H9 (cell line): Measurements from ENCODE around the gene PLP2. TPM values are rescaled to one million over a fixed set of nuclear protein-coding genes. Genes with fewer than 3 reads are reported as not detected.
A peak's percentile ranks its signal among the peaks of the same experiment; 100 is the strongest.

ENCODE experiments used
- DNase-seq: peaks from one replicate; pipeline ENCODE4 v3.0.0-alpha.2; 2017
- H2AFZ ChIP-seq: one replicate; pipeline ENCODE4 v1.6.1; 2013; ENCODE audit warnings: mild to moderate bottlenecking, low read length, control low read depth, moderate library complexity
- H2AK5ac ChIP-seq: 2 replicates; pipeline ENCODE4 v1.6.1; 2013; ENCODE audit warnings: low read length, control low read depth, mixed read lengths; ENCODE audit not compliant: insufficient read length
- H2BK120ac ChIP-seq: one replicate; pipeline ENCODE4 v1.6.1; 2013; ENCODE audit warnings: low read depth, mild to moderate bottlenecking, low read length, control low read depth, inconsistent platforms; ENCODE audit not compliant: poor library complexity, severe bottlenecking
- H2BK12ac ChIP-seq: 2 replicates; pipeline ENCODE4 v1.6.1; 2013; ENCODE audit warnings: low read length, control low read depth, mixed read lengths, low read depth; ENCODE audit not compliant: insufficient read length
- H2BK15ac ChIP-seq: 2 replicates; pipeline ENCODE4 v1.6.1; 2013; ENCODE audit warnings: low read depth, low read length, control low read depth
- H2BK20ac ChIP-seq: one replicate; pipeline ENCODE4 v1.6.1; 2013; ENCODE audit warnings: low read depth, mild to moderate bottlenecking, low read length, control low read depth, inconsistent platforms; ENCODE audit not compliant: poor library complexity, severe bottlenecking
- H2BK5ac ChIP-seq: 2 replicates; pipeline ENCODE4 v1.6.1; 2013; ENCODE audit warnings: low read length, control low read depth, mixed read lengths; ENCODE audit not compliant: insufficient read length
- H3K14ac ChIP-seq: 2 replicates; pipeline ENCODE4 v1.6.1; 2013; ENCODE audit warnings: low read length, control low read depth; ENCODE audit not compliant: insufficient read depth
- H3K18ac ChIP-seq: 2 replicates; pipeline ENCODE4 v1.6.1; 2013; ENCODE audit warnings: low read depth, mild to moderate bottlenecking, mixed read lengths, low read length, control low read depth; ENCODE audit not compliant: insufficient read length
- H3K23ac ChIP-seq: 2 replicates; pipeline ENCODE4 v1.6.1; 2013; ENCODE audit warnings: low read length, control low read depth, mixed read lengths, low read depth; ENCODE audit not compliant: insufficient read length
- H3K23me2 ChIP-seq: 2 replicates; pipeline ENCODE4 v1.6.1; 2013; ENCODE audit warnings: low read depth, mild to moderate bottlenecking, mixed read lengths, low read length, control low read depth; ENCODE audit not compliant: insufficient read length, poor library complexity, severe bottlenecking
- H3K27ac ChIP-seq: 2 replicates; pipeline ENCODE4 v1.5.1; 2013; ENCODE audit warnings: low read length, control low read depth, mixed read lengths, low read depth; ENCODE audit not compliant: insufficient read length
- H3K27me3 ChIP-seq: 2 replicates; pipeline ENCODE4 v1.6.1; 2013; ENCODE audit warnings: low read length, control low read depth, inconsistent platforms; ENCODE audit not compliant: insufficient read depth
- H3K4ac ChIP-seq: 2 replicates; pipeline ENCODE4 v1.6.1; 2013; ENCODE audit warnings: low read depth, mild to moderate bottlenecking, control low read depth, inconsistent platforms, low read length, moderate library complexity
- H3K4me1 ChIP-seq: 2 replicates; pipeline ENCODE4 v1.6.1; 2013; ENCODE audit warnings: low read length, control low read depth, inconsistent platforms; ENCODE audit not compliant: insufficient read depth
- H3K4me2 ChIP-seq: 2 replicates; pipeline ENCODE4 v1.6.1; 2013; ENCODE audit warnings: low read length, control low read depth, mixed read lengths; ENCODE audit not compliant: insufficient read length, insufficient read depth
- H3K56ac ChIP-seq: 2 replicates; pipeline ENCODE4 v1.6.1; 2013; ENCODE audit warnings: low read depth, mild to moderate bottlenecking, mixed read lengths, low read length, control low read depth; ENCODE audit not compliant: insufficient read length
- H3K79me1 ChIP-seq: 2 replicates; pipeline ENCODE4 v1.6.1; 2013; ENCODE audit warnings: low read depth, mild to moderate bottlenecking, moderate library complexity, low read length, control low read depth, inconsistent platforms; ENCODE audit not compliant: insufficient read depth, poor library complexity, severe bottlenecking
- H3K79me2 ChIP-seq: 2 replicates; pipeline ENCODE4 v1.6.1; 2013; ENCODE audit warnings: low read length, control low read depth, inconsistent platforms; ENCODE audit not compliant: insufficient read depth
- H3K9ac ChIP-seq: 2 replicates; pipeline ENCODE4 v1.6.1; 2013; ENCODE audit warnings: low read length, control low read depth, mixed read lengths; ENCODE audit not compliant: insufficient read length; ENCODE audit errors: extremely low read depth
- H3K9me3 ChIP-seq: one replicate; pipeline ENCODE4 v1.6.1; 2013; ENCODE audit warnings: low read depth, low read length, inconsistent platforms; ENCODE audit not compliant: control insufficient read depth
- H3T11ph ChIP-seq: one replicate; pipeline ENCODE4 v1.6.1; 2013; ENCODE audit warnings: mild to moderate bottlenecking, low read length, control low read depth, inconsistent platforms
- H4K20me1 ChIP-seq: one replicate; pipeline ENCODE4 v1.6.1; 2013; ENCODE audit not compliant: control insufficient read depth, insufficient read length, insufficient read depth
- H4K5ac ChIP-seq: 2 replicates; pipeline ENCODE4 v1.6.1; 2013; ENCODE audit warnings: low read depth, mild to moderate bottlenecking, mixed read lengths, low read length, control low read depth; ENCODE audit not compliant: insufficient read length
- H4K8ac ChIP-seq: replicated peaks from 2 replicates; pipeline ENCODE4 v1.6.1; 2013; ENCODE audit warnings: low read length, control low read depth, mixed read lengths, low read depth; ENCODE audit not compliant: insufficient read length
- H4K91ac ChIP-seq: 2 replicates; pipeline ENCODE4 v1.6.1; 2013; ENCODE audit warnings: low read depth, mild to moderate bottlenecking, moderate library complexity, mixed read lengths, low read length, control low read depth; ENCODE audit not compliant: insufficient read length
- H3K27ac Mint-ChIP-seq, 3 experiments: 2 replicates in 2 of 3; 3 replicates in 1 of 3; pipeline ENCODE4 v1.8.0; 2020 to 2021; ENCODE audit warnings: mixed read lengths in 3 of 3, mild to moderate bottlenecking in 1 of 3, moderate library complexity in 1 of 3
- H3K27me3 Mint-ChIP-seq: 2 replicates; pipeline ENCODE4 v1.8.0; 2021; ENCODE audit warnings: low read depth, mild to moderate bottlenecking, moderate library complexity, mixed read lengths
- H3K36me3 Mint-ChIP-seq, 3 experiments: 2 replicates in 2 of 3; 3 replicates in 1 of 3; pipeline ENCODE4 v1.8.0; 2020 to 2021; ENCODE audit warnings: low read depth in 3 of 3, mixed read lengths in 3 of 3; ENCODE audit not compliant: insufficient read depth in 1 of 3
- H3K4me1 Mint-ChIP-seq, 2 experiments: 2 replicates each; pipeline ENCODE4 v1.8.0; 2020; ENCODE audit warnings: mixed read lengths in 2 of 2
- H3K4me3 Mint-ChIP-seq, 2 experiments: 2 replicates in 1 of 2; 3 replicates in 1 of 2; pipeline ENCODE4 v1.8.0; 2020 to 2021; ENCODE audit warnings: mild to moderate bottlenecking in 2 of 2, mixed read lengths in 2 of 2, moderate library complexity in 1 of 2
- H3K9me3 Mint-ChIP-seq, 2 experiments: 2 replicates in 1 of 2; 3 replicates in 1 of 2; pipeline ENCODE4 v1.8.0; 2020; ENCODE audit warnings: mild to moderate bottlenecking in 2 of 2, mixed read lengths in 2 of 2, moderate library complexity in 1 of 2
- CTCF ChIP-seq: fragments of 200-600 bp; sonication (generic); conservative IDR thresholded peaks from 3 replicates; pipeline ENCODE4 v1.8.0; 2021; ENCODE audit warnings: antibody characterized with exemption, mild to moderate bottlenecking
- WGBS: extraction: QIAGEN DNeasy Blood & Tissue Kit; methylation state at CpG from one replicate; pipeline ENCODE4 v1.1.7; 2013; ENCODE audit warnings: missing lambda C conversion rate, low lambda C conversion rate, mixed read lengths; ENCODE audit not compliant: insufficient read length; ENCODE audit errors: extremely low coverage; 5-methylcytosine and 5-hydroxymethylcytosine counted together
- total RNA-seq: library from RNA; stranded (reverse); gene quantifications from 2 replicates; pipeline ENCODE4 v1.2.1, GENCODE V29; 2021

Gene PLP2
- total RNA-seq, 1 experiment from 2014 or later, result 11.7 TPM

DNA sequence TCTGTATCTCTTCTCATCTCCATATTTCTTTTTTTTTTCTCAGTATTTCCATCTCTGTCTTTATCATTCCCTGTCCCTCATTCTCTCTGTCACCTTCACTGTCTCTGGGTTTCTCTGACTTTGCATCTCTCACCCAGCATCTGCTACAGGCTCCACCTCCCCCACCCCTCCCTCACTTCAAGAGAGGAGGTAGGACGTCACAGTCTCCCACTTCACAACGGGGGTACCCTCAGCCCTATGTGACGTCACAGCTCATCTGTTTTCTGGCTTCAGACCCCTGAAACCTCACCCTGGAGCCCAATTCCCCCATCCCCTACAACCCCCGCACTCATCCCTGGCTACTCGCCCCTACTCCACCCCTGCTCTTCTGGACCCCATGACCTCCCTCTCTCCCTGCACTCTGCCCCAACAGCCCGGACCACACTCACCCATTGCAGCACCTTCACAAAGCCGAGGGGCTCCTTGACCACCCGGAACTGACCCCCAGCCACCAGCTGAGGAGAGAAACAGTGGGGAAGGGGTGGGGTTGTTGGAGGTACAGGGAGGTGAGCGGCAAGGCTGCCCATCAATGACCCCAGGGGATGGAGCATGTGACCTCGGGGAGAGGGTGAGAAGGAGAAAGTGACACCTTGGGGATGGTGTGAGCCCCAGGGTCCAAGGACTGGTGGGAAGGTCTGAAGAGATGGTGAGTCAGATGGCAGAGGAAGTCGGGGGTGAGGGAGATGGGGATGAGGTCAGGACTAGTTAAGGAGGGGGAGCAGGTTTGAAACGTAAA lies 27.0 kb downstream of the PLP2 start:
- Histone ChIP-seq H3K27me3 (no peaks in the 10 kb centered on the region), H3K4me1 (no peaks in the 10 kb centered on the region), H3K9me3 (peaks cover 20% of the 10 kb centered on the region), H4K91ac (no peak overlapping the region), H2BK20ac (no peak overlapping the region), H2BK12ac (no peak overlapping the region), H2BK120ac (no peak overlapping the region), H3K27ac (no peak overlapping the region), H3K23me2 (peaks cover 14% of the 10 kb centered on the region), H3K79me1 (no peaks in the 10 kb centered on the region), H2AFZ (no peak overlapping the region), H4K5ac (no peak overlapping the region), H3K18ac (no peak overlapping the region), H2BK15ac (no peak overlapping the region), H4K8ac (no peak overlapping the region), H4K20me1 (no peaks in the 10 kb centered on the region), H3T11ph (no peak overlapping the region), H3K56ac (no peak overlapping the region), H3K79me2 (no peaks in the 10 kb centered on the region), H3K14ac (no peak overlapping the region), H3K4ac (no peak overlapping the region), H2BK5ac (no peak overlapping the region), H3K23ac (no peak overlapping the region), H3K9ac (no peak overlapping the region), H3K4me2 (peak overlapping the region; percentile 52), H2AK5ac (no peak overlapping the region)
- Mint-ChIP-seq H3K27me3 (peaks cover 16% of the 10 kb centered on the region), H3K9me3 (peaks cover 73 to 82% of the 10 kb centered on the region in 2 experiments), H3K36me3 (peaks cover 1 to 15% (median 9%) of the 10 kb centered on the region in 3 experiments; a peak in 5 of 7 replicates), H3K27ac (no peak overlapping the region), H3K4me3 (peak overlapping the region; percentile 53 to 84), H3K4me1 (peaks cover 11 to 20% of the 10 kb centered on the region in 2 experiments)
- no peak for TF ChIP-seq CTCF
- no peak for DNase-seq
- WGBS, result no CpG with 5 or more reads among the region's 12 CpGs
